HG03565 (cell line): ENCODE measurements around the gene RGR.

Source experiments
- ATAC-seq: cut with Tn5 transposase; IDR thresholded peaks from one replicate; pipeline ENCODE4 v1.9.1; 2021; ENCODE audit warnings: mild to moderate bottlenecking, moderate library complexity; ENCODE audit not compliant: unreplicated experiment

RGR gene

GRCh38 chr10:84244651-84245270, at the start of gene RGR:
TSS of gene RGR (plus strand) at chr10:84245053. CDS start at chr10:84245091, 38 bp downstream.
- ATAC-seq, result no peak

GRCh38 chr10:84196083-84196482, 48.8 kb upstream of the RGR start:
- ATAC-seq, result no peak

GRCh38 chr10:84196941-84197340, 47.9 kb upstream of the RGR start:
- ATAC-seq, result no peak

- ATAC-seq, result no peak
Measured at GRCh38 chr10:84197643-84198042, 47.2 kb upstream of the RGR start.

- ATAC-seq, result no peak
Measured at GRCh38 chr10:84198206-84198915, 46.5 kb upstream of the RGR start.

- no peak for ATAC-seq
Measured at GRCh38 chr10:84200537-84201243, 44.2 kb upstream of the RGR start.

GRCh38 chr10:84201244-84201606, 43.6 kb upstream of the RGR start:
- ATAC-seq, result no peak

GRCh38 chr10:84201682-84202081, 43.2 kb upstream of the RGR start:
- no peak for ATAC-seq

- no peak for ATAC-seq
Measured at GRCh38 chr10:84202349-84202748, 42.5 kb upstream of the RGR start.

GRCh38 chr10:84204122-84204521, 40.7 kb upstream of the RGR start:
- ATAC-seq, result peak; percentile 37

- no peak for ATAC-seq
Measured at GRCh38 chr10:84204610-84205009, 40.2 kb upstream of the RGR start.

- peak; percentile 81 for ATAC-seq
Measured at GRCh38 chr10:84205049-84205852, 39.6 kb upstream of the RGR start.

- no peak for ATAC-seq
Measured at GRCh38 chr10:84205853-84206525, 38.9 kb upstream of the RGR start.

- ATAC-seq, result no peak
Measured at GRCh38 chr10:84208023-84208422, 36.8 kb upstream of the RGR start.

- no peak for ATAC-seq
Measured at GRCh38 chr10:84211566-84211965, 33.3 kb upstream of the RGR start.

- ATAC-seq, result no peak
Measured at GRCh38 chr10:84212014-84212413, 32.8 kb upstream of the RGR start.

GRCh38 chr10:84213076-84213475, 31.8 kb upstream of the RGR start:
- no peak for ATAC-seq

- no peak for ATAC-seq
Measured at GRCh38 chr10:84214046-84214572, 30.7 kb upstream of the RGR start.

- ATAC-seq, result peak; percentile 94
Measured at GRCh38 chr10:84214612-84215235, 30.1 kb upstream of the RGR start.

- ATAC-seq, result no peak
Measured at GRCh38 chr10:84216834-84217233, 28.0 kb upstream of the RGR start.
